ENCODE data around the gene CAMKV.
A peak's percentile ranks its signal among the peaks of the same experiment; 100 is the strongest.

The CAMKV gene

GRCh38 chr3:49895791-49896190 is 26.1 kb upstream of the CAMKV start:
- DNase-seq: no peak

GRCh38 chr3:49889296-49889695 is 19.6 kb upstream of the CAMKV start:
- no peak for DNase-seq

- DNase-seq: no peak
These were observed 17.2 kb upstream of the CAMKV start for GRCh38 chr3:49886922-49887265.

- DNase-seq: no peak
These were observed 14.3 kb upstream of the CAMKV start for GRCh38 chr3:49883998-49884397.

GRCh38 chr3:49882166-49882565 is 12.5 kb upstream of the CAMKV start:
- no peak for DNase-seq

GRCh38 chr3:49880581-49881315 is 11.0 kb upstream of the CAMKV start:
- DNase-seq: peak; percentile 51

- DNase-seq: no peak
These were observed 10.0 kb upstream of the CAMKV start for GRCh38 chr3:49879721-49880120.

- no peak for DNase-seq
These were observed 9.0 kb upstream of the CAMKV start for GRCh38 chr3:49878686-49879085.

GRCh38 chr3:49877716-49878115 is 8.0 kb upstream of the CAMKV start:
- no peak for DNase-seq

- no peak for DNase-seq
These were observed 6.9 kb upstream of the CAMKV start for GRCh38 chr3:49876567-49876966.

GRCh38 chr3:49873623-49874022 is 3.9 kb upstream of the CAMKV start:
- DNase-seq: no peak

GRCh38 chr3:49872801-49873281 is 3.1 kb upstream of the CAMKV start:
- DNase-seq: no peak

GRCh38 chr3:49871531-49872153 is 1.9 kb upstream of the CAMKV start:
- no peak for DNase-seq

- no peak for DNase-seq
These were observed 742 bp downstream of the CAMKV start for GRCh38 chr3:49868862-49869466.

GRCh38 chr3:49867871-49868321 is 1.8 kb downstream of the CAMKV start:
- DNase-seq: peak; percentile 42

- no peak for DNase-seq
These were observed 2.3 kb downstream of the CAMKV start for GRCh38 chr3:49867400-49867799.

GRCh38 chr3:49865198-49865784 is 4.4 kb downstream of the CAMKV start:
- no peak for DNase-seq

GRCh38 chr3:49864505-49864904 is 5.2 kb downstream of the CAMKV start:
- no peak for DNase-seq

- no peak for DNase-seq
These were observed 10.0 kb downstream of the CAMKV start for GRCh38 chr3:49859576-49860305.

GRCh38 chr3:49856181-49857005 is 13.3 kb downstream of the CAMKV start, which contains the start of gene TRAIP:
Gene TRAIP, minus strand, starts transcription at chr3:49856564. Its CDS starts 111 bp downstream, at chr3:49856453.
- DNase-seq: peak; percentile 83

- DNase-seq: no peak
These were observed 14.0 kb downstream of the CAMKV start for GRCh38 chr3:49855662-49856061.

- DNase-seq: no peak
These were observed 24.0 kb downstream of the CAMKV start for GRCh38 chr3:49845694-49846093.
